GM18861 (cell line): ENCODE measurements around the gene RIMS3.
A peak's percentile ranks its signal among the peaks of the same experiment; 100 is the strongest.

Experiments
- ATAC-seq: cut with Tn5 transposase; IDR thresholded peaks from one replicate; pipeline ENCODE4 v1.9.1; 2021; ENCODE audit not compliant: unreplicated experiment

RIMS3 gene

DNA sequence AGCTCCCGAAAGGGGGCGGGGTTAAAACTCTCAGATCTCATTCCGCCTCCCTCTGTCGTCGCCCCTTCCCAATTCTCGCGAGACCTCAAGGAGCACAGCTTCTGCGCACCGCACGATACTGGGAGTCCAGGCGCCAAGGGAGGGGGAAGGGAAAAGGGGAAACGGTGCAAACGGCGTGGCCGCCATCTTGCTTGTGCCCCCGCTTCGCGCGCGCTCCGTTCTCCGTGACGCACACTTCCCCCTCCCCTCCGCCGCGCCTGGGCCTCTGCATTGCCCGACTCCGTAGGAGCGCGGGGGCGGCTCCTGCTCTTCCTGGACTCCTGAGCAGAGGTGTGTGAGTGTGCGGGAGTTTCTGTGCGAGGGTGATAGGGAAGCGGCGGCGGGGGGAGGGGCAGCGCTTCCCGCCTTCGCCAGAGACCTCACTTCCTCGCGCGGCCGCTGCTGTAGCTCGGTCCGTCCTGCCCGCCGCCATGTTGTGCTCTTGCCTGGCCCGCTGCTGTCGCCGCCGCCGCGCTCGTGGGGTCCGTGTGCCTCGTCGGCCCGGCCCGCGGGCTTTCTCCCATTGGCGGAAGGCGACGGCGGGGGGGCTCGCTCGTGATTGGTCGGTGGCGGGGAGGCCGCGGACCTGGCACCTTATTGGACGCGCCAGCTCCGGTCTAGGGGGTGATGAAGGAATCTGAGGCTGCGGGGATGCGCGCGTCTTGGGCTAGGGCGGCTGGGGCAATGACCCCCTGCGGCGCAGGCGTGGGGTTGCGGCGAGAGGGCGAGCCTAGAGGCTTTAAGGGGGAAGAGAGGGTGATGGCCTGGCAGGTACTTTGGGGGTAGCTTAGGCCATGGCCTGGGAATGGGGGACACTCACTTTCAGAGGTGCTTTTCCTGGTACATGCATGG, 26.3 kb upstream of the RIMS3 start, which contains the start of gene NFYC:
Gene NFYC (plus strand): TSS at position 167 of the 891 bp plus-strand sequence. CDS start 47,140 bp downstream, outside the sequence.
- peak; percentile 58 for ATAC-seq

DNA sequence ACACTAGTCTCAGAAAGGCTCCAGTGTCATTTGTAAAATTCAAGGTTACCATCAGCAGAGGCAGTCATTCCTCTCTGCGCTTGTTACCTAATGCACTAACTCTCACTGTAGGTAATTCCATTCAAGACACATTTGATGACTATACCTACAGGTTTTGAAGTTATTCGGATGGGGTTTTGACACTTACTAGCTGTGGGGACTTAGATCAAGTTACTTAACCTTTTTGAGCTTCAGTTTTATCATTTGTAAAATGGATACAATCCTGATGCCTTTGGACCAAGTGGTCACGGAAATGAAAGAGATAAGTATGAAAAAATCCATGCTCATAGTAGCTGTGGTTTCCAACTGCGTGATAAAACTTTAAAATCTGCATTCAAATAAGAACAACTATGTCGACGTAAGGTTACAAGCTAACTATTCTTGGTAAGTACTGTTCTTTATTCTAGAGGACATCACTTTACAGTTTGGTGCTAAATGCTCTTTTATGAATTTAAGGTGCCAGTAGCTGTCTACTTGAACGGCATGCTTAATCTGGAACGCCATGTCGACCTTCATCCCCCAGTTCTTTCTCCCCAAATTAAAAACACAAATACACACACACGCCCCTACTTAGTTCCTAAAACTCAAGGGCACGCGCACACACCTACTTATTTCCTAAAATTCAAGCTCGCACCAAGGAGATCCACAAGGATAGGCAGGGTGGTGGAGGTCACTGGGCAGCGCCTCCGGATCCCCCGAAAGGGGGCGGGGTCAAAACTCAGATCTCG, 25.5 kb upstream of the RIMS3 start:
- ATAC-seq: no peak

DNA sequence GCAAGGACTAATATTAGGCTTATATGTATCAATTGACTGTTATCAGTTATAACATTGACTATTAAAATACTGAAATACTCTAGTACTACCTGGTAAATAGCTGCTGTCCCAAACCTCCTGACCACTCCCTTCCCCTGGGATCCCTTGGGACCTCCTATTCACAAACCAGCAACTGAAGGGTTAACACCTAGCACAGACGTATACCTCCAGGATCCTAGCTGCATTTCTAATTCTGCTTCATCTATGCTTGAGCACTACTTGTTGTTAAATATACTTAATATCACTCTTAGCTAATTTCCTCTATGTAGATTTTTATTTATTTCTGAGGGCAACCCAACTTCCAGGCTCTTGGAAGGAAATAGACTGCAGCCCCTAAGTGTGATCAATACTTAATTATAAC, 24.3 kb upstream of the RIMS3 start:
- ATAC-seq: no peak

DNA sequence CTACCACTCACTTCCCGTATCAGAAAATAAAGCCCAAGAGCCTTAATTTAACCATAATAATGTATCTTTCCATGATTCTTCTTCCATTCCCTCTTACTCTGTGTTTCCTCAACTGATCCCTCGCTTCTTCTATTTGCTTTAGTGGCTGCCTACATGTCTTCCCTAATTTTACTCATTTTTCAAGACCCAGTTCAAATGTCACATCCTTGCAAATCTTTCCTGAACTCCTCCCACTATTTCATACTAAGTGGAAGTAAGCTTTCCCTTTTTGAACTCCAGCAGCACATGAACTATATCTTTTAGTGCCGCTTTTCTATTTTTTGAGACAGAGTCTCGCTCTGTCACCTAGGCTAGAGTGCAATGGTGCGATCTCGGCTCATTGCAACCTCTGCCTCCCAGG, 22.2 kb upstream of the RIMS3 start:
- ATAC-seq: no peak

DNA sequence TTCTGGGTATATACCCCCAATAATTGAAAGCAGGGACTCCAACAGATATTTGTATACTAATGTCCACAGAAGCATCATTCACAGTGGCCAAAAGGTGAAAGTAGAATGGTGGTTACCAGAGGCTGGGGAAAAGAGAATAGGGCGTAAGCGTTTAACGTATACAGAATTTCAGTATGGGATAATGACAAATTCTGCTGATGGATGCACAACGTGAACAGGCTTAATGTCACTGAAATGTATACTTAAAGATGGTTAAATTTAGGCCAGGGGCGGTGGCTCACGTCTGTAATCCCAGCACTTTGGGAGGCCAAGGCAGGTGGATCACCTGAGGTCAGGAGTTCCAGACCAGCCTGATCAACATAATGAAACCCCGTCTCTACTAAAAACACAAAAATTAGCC, 21.6 kb upstream of the RIMS3 start:
- no peak for ATAC-seq

DNA sequence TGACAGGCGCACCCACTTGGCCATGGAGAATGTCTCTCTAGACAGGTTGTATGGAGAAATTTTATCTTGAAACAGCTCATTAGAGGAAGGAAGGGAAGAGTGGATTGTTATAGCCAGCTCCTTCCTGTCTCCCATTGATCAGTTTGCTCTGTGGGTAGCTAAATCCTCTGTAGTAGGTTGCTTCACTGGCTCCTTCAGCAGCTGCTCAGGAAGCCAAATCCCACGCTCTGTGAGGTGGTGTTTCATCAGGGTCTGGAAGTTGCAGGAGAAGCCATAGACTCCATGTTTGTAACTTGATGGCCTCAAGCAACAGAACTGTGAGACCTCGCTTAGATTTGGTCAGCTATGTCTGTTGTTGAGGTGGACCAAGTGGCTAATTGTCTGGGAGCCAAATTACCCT, 19.2 kb upstream of the RIMS3 start:
- ATAC-seq: no peak

DNA sequence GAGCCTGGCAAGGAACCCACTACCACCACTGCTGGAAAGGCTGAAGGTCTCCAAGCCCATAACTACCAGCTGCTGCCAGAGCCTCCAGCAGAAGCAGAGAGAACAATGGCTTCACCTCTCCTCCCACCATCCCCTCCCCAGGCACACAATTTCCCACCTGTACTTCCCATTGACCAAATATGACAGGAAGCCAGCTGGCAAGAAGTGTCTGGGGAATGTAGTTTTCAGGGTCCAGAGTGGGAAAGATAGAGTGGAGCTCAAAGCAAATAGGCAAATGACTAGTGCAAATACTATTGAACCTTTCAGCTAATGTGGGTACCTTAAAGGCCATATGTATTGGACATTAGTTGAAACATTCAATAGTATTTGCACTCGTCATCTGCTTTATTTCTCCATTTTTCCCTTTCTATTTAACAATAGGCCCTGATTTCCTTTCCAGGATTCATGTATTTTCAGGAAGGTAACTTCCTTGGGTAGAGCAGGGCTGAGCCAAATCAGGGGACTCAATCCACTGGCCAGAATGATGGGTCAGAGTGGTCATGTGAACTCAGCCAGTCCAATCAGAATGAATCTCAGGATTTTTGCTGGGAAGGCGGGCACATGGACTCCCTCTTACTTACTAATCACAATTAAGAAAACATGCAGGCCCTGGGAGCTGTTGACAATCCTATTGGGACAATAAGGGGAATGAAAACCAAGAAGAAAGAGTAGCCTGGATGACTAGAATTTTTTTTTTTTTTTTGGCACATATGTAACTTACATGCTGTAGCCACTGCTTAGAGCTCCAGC, 13.9 kb upstream of the RIMS3 start:
- ATAC-seq: no peak

DNA sequence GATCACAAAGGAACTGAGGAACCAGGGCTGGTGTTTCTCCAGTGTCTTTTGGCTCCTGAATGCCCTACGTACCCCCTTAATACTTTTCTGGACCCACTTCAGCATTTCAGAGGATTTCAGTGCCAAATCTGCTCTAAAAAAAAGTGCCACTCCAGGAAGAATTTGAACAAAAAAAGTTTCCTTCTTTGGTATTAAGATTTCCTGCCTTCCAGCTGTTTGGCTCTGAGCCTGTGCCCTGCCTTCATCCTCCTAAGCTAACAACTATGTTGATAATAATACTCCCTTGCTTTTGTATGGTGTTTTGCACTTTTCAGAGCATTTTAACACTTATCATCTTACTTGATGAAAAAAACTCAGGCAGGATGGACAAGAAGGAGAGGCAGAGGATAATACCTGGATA, 11.0 kb upstream of the RIMS3 start:
- no peak for ATAC-seq

DNA sequence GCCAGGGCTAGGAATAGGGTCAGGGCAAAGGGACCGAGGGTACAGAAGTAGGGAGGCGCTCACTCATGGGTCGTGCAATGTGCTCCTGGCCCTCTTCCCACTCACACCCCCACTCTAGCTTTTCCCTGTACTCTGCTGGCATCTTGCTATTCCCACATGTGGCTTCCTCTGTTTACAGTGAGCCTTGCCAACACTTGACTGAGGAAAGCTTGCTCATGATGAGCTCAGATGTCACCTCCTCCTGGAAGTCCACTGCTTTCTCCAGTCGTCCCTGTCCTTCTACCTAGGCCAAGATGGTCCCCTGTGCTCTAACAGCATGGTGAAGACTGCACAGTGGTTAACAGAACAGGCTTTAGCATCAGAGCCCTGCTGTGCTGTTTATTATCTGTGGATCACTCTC, 8.0 kb upstream of the RIMS3 start:
- ATAC-seq: no peak

DNA sequence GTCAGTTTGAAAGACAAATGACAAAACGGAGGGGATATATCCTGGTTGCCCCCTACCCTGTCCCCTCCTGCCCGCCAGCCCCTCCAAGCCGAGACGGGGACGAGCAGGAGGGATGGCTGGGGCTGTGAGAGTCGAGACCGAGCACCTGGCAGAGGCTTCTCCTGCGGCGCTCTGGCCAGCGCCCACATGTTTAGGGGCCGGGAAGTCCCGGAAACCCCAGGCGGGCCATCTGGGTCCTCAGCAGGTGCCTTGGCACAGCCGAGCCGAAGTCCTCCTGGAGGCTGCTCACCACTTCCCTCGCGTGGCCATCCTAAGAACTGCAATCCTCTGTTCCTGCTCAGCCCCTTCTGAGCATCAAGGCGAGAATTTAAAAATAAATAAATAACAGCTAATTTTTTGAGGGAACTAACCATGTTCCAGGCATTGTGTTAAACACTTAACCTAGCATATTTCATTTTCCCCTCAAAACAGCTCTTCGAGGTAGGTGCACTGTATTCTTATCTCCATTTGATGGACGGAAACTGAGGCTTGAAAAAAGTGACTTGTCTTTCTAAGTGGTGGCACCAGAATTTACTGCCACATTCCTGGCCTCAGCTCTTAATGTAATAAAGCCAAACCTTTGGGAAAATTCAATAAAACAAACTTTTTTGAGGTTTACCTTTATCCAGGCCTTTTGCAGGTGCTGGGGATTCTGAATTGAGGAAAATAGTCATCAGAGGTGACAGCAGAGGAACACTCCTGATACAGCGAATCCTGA, 3.5 kb upstream of the RIMS3 start:
- peak; percentile 50 for ATAC-seq

DNA sequence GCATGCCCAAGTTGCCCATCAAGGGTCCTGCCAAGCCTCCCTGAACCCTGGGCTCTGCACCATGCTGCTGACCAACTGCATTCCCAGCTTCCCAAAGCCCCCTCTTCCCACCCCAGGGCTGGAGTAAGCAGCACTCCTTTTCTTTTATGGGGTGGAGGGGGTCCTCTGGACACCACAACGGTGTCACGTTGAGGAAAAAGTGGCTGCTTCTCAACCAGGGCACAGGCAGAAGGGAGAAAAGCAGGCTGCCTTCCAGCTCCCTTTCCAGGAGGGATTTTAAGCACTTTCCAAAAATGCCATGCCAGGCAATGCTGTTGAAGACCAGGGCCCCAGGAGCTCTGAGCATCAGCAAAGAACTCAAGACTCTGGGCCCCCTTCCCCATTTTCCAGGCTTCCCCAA, 691 bp downstream of the RIMS3 start:
- no peak for ATAC-seq

DNA sequence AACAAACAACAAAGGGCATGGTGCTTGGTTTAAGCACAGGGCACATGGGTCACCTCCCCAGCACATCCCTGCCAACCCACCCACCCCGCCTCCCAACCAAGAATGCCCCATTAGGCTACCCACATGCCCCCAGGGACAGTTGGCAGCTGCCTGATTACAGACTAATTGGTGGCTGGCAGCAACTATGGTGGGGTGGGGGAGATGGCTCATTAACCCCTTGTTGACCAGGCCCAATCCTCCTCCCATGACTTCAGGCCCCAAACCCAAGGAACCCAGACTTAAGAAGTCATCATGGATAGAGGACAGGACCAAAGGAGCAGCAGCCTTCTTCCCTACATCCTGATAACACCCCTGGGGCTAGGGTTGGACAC, 1.3 kb downstream of the RIMS3 start:
- ATAC-seq: no peak

DNA sequence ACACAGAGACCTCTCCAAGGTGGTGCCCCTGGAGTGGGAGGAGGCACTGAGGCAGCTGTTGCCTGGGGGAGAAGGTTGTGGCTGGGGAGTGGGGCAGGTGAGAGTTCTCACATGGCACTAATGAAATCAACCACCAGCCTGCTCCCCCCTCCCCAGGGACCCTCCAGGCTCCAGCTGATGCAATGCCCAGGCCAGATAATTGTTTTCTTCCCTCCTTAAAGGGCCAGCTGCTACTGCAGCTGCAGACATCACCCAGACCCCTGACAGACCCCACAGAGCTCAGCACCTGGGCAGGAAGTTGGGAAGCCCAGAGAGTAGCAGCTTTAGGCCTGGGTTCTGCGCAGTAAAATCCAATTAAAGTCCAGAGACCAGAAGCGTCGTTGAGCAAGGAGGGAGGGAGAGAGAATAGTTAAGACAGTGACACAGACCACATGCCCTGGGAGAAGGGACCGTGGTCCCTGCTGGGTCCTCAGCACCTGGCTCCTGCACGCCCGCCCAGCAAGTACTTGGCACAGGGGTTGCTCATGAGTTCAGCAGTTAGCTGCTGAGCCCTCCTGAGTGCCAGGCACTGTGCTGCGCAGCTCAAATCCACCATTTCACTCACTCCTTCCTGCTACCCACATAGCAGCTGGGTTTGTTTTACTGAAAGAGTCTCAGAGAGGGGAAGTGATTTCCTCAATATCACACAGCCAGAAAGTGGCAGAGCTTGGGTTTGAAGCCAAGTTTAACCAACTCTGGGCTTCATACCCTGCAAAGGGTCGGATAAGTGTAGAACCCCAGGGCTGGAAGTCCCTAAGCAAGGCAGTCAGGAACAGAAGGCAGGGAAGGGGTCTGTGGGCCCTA, 1.9 kb downstream of the RIMS3 start:
- ATAC-seq: no peak

DNA sequence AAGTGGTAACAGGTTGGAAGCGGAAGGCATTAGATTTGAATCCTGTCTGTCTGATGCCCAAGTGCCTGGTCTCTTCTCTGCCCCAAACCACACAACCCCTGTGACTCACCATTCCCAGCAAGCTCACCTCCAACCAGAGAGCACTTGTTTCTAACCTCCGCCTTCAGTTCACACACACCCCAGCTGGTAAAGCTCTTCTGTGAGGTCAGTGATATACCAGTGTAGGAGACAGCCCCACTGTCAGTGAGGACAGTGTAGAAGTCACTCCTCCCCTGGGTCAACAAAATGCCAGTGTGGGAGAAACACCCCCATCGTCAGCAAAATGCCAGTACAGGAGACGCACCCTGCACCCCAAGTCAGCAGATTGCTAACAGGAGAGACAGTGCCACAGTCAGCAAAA, 2.6 kb downstream of the RIMS3 start:
- no peak for ATAC-seq

DNA sequence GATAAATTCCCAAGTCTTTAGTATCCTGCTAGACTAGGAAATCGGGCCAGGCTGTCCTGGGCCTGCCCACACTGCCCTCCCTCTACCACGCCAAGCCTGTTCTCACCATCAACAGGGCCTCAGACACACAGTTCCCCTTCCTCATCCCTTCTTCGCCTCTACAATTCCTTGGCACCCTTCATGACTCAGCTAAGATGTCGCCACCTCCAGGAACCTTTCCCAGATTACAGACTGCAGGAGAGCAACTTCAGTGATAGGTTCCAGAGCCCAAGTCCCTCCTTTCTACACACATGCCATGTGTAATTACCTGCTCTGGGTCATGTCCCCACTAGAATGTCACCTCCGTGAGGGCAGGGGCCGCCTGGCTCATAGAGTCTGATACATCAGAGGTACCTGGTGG, 3.3 kb downstream of the RIMS3 start:
- no peak for ATAC-seq

DNA sequence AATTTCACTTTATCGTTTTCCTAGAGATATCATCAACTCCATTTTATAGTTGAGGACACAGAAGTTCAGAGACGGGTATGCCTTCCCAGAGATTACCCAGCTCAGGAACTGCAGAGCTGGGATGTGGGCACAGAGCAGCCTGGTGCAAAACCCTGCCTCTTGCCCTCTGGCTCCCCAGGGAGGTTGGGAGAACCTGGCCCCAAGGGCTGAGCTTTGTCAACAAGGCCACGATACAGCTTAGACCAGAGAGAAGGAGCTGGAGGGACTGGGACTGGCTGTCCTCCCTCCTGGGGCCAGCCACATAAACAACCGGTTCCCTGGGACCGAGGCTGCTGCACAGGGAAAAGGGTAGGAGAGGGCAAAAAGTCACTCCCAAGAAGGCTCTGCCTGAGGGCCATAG, 3.8 kb downstream of the RIMS3 start:
- no peak for ATAC-seq

DNA sequence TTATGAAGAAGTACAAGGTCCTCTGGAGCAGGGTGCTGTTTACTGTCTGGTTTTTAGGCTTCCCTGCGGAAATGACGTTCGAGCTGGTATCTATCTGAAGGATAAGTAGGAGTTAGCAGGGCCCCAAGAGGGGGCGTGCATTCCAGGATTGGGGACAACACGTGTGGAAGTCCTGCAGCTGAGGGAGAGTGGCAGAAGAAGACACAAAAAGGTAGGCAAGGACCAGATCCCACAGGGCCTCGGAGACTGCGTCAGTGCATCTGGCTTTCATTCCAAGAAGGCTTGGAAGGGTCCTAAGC, 5.9 kb downstream of the RIMS3 start:
- ATAC-seq: no peak

DNA sequence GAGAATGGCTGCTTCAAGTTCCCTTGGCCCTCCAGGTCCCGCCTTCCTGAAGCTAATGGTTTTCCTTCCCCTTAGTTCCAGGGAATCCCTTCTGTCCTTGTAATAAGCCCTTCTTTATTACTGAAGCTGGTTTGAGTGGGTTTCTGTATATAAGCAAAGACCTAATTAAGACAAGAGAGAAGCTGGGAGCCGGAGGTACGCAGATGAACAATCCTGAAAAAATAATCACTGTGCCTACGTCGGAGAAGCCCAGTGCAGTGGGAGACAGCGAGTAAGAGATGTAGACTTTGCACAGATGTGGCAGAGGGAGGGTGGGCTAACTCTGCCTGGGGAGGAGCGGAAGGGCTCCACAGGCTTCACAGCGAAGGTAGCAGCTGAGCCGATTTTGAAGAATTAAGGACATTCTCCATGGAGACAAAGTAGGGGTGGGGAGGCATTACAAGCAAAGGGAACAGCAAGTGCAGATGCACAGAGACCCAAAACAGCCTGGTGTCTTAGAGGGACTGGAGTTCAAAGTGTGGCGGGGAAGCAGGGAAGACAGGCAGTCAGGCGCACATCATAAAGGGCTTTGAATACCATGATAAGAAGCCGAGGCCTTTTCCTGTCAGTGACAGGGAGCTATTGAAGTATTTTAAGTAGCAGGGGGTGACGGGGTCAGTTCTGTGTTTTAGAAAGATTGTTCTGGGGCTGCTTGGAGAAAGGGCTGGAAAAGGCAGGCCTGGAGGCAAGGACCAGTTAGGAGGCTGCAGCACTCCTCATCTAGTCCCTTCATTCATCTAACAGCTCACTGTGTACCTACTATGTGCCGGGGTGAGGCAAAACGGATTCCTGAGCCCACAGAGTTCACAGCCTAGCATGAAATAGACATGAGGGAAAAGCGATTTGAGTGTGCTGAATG, 6.5 kb downstream of the RIMS3 start:
- no peak for ATAC-seq

DNA sequence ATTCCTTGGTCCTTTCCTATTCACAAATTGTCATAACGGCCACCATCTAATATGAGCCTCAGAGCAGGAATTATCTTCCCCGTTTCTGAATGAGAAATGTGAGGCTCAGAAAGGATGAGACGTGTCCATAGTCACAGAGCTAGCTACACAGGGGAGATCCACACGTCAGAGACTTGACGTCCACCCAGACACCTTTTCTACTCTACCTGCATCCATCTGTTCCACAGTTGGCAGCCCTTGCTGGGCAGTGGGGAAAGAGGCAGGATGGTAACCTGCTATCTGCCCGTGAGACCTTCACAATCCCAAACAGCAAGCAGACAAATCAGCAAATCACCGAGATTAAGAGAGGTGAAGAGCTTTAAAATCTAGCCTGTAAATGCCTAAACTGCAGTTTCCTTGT, 8.4 kb downstream of the RIMS3 start:
- no peak for ATAC-seq
